ENCODE data around the gene CLOCK.

GRCh38 chr4:55498051-55498450 lies 48.7 kb downstream of the CLOCK start:
- no peak for TF ChIP-seq CTCF (IDR thresholded peaks at IDR 0.05 in 2 of 3, conservative IDR thresholded peaks at IDR 0.05 in 1 of 3; ENCODE audit: control insufficient read depth in 2 of 3, extremely low read depth in 1 of 3, insufficient read depth in 1 of 3, low read depth in 3 of 3, low read length in 3 of 3)
- TF ChIP-seq EP300 (IDR thresholded peaks at IDR 0.05; ENCODE audit: borderline replicate concordance in 1 of 2, control insufficient read depth in 1 of 2, low read depth in 2 of 2, low read length in 2 of 2): no peak
- no peak for TF ChIP-seq IRF3 (IDR thresholded peaks at IDR 0.05)
- no peak for TF ChIP-seq RBBP5 (conservative IDR thresholded peaks at IDR 0.05)
- no peak for TF ChIP-seq CBX5 (IDR thresholded peaks at IDR 0.05; ENCODE audit: low read depth)
- TF ChIP-seq POLR2A (IDR thresholded peaks at IDR 0.05; ENCODE audit: low read depth, low read length): no peak
- no peak for TF ChIP-seq SRF (IDR thresholded peaks at IDR 0.05; ENCODE audit: low read depth in 2 of 2, low read length in 2 of 2)
- TF ChIP-seq SMC3 (IDR thresholded peaks at IDR 0.05; ENCODE audit: borderline replicate concordance, low read length): no peak
- TF ChIP-seq CBFB (IDR thresholded peaks at IDR 0.05; ENCODE audit: low read depth): no peak
- no peak for TF ChIP-seq EZH2 (IDR thresholded peaks at IDR 0.05; ENCODE audit: borderline replicate concordance, control insufficient read depth, low read depth, low read length)
- no peak for TF ChIP-seq E2F8 (IDR thresholded peaks at IDR 0.05; ENCODE audit: low read depth, partially characterized antibody)
